GM18909 (cell line): ENCODE measurements around the gene TRIM50.
"Not testable (repeated sequence)": the region's sequence is repeated elsewhere in the genome, so short reads cannot be mapped to it uniquely, and the experiment has no call there.

ENCODE experiments used
- ATAC-seq: cut with Tn5 transposase; IDR thresholded peaks from one replicate; pipeline ENCODE4 v1.9.1; 2021; ENCODE audit warnings: mild to moderate bottlenecking; ENCODE audit not compliant: unreplicated experiment, poor library complexity

The TRIM50 gene

GRCh38 chr7:73319541-73319940 lies 8.3 kb downstream of the TRIM50 start:
- not testable (repeated sequence) for ATAC-seq

- ATAC-seq, result not testable (repeated sequence)
Observed at GRCh38 chr7:73318656-73319204, 9.2 kb downstream of the TRIM50 start.

- ATAC-seq, result no peak
Observed at GRCh38 chr7:73316521-73316920, 11.4 kb downstream of the TRIM50 start.

GRCh38 chr7:73314271-73314670 lies 13.6 kb downstream of the TRIM50 start:
- ATAC-seq, result no peak

GRCh38 chr7:73313521-73313906 lies 14.4 kb downstream of the TRIM50 start:
- ATAC-seq, result no peak

- ATAC-seq, result no peak
Observed at GRCh38 chr7:73312831-73313520, 14.9 kb downstream of the TRIM50 start.

GRCh38 chr7:73311421-73311820 lies 16.5 kb downstream of the TRIM50 start:
- ATAC-seq, result not testable (repeated sequence)

GRCh38 chr7:73308665-73309214 lies 19.1 kb downstream of the TRIM50 start, which contains the start of gene NSUN5:
NSUN5 (minus strand) TSS chr7:73308826; CDS start chr7:73308790, 36 bp downstream.
- peak; percentile 87 for ATAC-seq

- ATAC-seq, result peak; percentile 42
Observed at GRCh38 chr7:73308074-73308664, 19.7 kb downstream of the TRIM50 start.

GRCh38 chr7:73307436-73307835 lies 20.4 kb downstream of the TRIM50 start:
- ATAC-seq, result no peak

GRCh38 chr7:73304612-73305387 lies 23.1 kb downstream of the TRIM50 start:
- not testable (repeated sequence) for ATAC-seq

- ATAC-seq, result no peak
Observed at GRCh38 chr7:73304071-73304470, 23.8 kb downstream of the TRIM50 start.

- ATAC-seq, result no peak
Observed at GRCh38 chr7:73303546-73303945, 24.3 kb downstream of the TRIM50 start.

- ATAC-seq, result not testable (repeated sequence)
Observed at GRCh38 chr7:73302846-73303245, 25.0 kb downstream of the TRIM50 start.

- ATAC-seq, result not testable (repeated sequence)
Observed at GRCh38 chr7:73301108-73301507, 26.8 kb downstream of the TRIM50 start.

GRCh38 chr7:73299812-73300211 lies 28.1 kb downstream of the TRIM50 start:
- ATAC-seq, result not testable (repeated sequence)

- ATAC-seq, result not testable (repeated sequence)
Observed at GRCh38 chr7:73297706-73298105, 30.2 kb downstream of the TRIM50 start.

GRCh38 chr7:73297235-73297634 lies 30.6 kb downstream of the TRIM50 start:
- ATAC-seq, result not testable (repeated sequence)

GRCh38 chr7:73277210-73277609 lies 50.7 kb downstream of the TRIM50 start:
- not testable (repeated sequence) for ATAC-seq

- not testable (repeated sequence) for ATAC-seq
Observed at GRCh38 chr7:73267813-73268212, 60.1 kb downstream of the TRIM50 start.
